Keratinocyte (primary cell): ENCODE data around the gene TMEM150A. TPM values are rescaled to one million over a fixed set of nuclear protein-coding genes. Genes with fewer than 3 reads are reported as not detected.

Source experiments
- DNase-seq: peaks from one replicate; pipeline ENCODE4 v3.0.0-alpha.2; 2011; ENCODE audit warnings: low read depth, missing footprints, low spot score
- FAIRE-seq: peaks from 2 replicates; lab custom pipeline; 2011; peaks lifted over from hg19 to GRCh38; lab: Jason Lieb, UNC
- H2AFZ ChIP-seq: 2 replicates; pipeline ENCODE4 v1.6.0; 2012; ENCODE audit warnings: low read length, control low read depth, inconsistent platforms; ENCODE audit not compliant: control insufficient read depth
- H3K27ac ChIP-seq: 2 replicates; pipeline ENCODE4 v1.5.1; 2011; ENCODE audit warnings: low read length; ENCODE audit not compliant: control insufficient read depth, insufficient read depth
- H3K27me3 ChIP-seq: 3 replicates; pipeline ENCODE4 v1.6.0; 2011; ENCODE audit warnings: low read length; ENCODE audit not compliant: control insufficient read depth, insufficient read depth; ENCODE audit errors: extremely low read depth
- H3K36me3 ChIP-seq, 2 experiments: 2 replicates in 1 of 2; 3 replicates in 1 of 2; pipeline ENCODE4 v1.5.1; 2011; ENCODE audit warnings: low read length in 2 of 2, mild to moderate bottlenecking in 1 of 2; ENCODE audit not compliant: control insufficient read depth in 2 of 2, insufficient read depth in 2 of 2; ENCODE audit errors: extremely low read depth in 1 of 2
- H3K4me1 ChIP-seq: 3 replicates; pipeline ENCODE4 v1.5.1; 2011; ENCODE audit warnings: low read length; ENCODE audit not compliant: control insufficient read depth, insufficient read depth; ENCODE audit errors: extremely low read depth
- H3K4me2 ChIP-seq: 3 replicates; pipeline ENCODE4 v1.6.0; 2011; ENCODE audit warnings: low read depth, low read length; ENCODE audit not compliant: control insufficient read depth, insufficient read depth; ENCODE audit errors: extremely low read depth
- H3K4me3 ChIP-seq, 3 experiments: fragments of 200-600 bp in 1 of 3; sonication (generic) in 1 of 3; 2 replicates in 2 of 3; 3 replicates in 1 of 3; pipeline ENCODE4 v1.5.1; 2011 to 2016; ENCODE audit warnings: low read length in 3 of 3, mild to moderate bottlenecking in 3 of 3, control low read depth in 2 of 3, inconsistent platforms in 1 of 3, low read depth in 1 of 3, mixed read lengths in 1 of 3, mixed run types in 1 of 3, moderate library complexity in 1 of 3; ENCODE audit not compliant: control insufficient read depth in 2 of 3, insufficient read depth in 2 of 3; ENCODE audit errors: extremely low read depth in 1 of 3
- H3K79me2 ChIP-seq: 2 replicates; pipeline ENCODE4 v1.6.0; 2012; ENCODE audit warnings: low read length; ENCODE audit not compliant: control insufficient read depth, insufficient read depth
- H3K9ac ChIP-seq: 3 replicates; pipeline ENCODE4 v1.6.0; 2011; ENCODE audit warnings: low read length; ENCODE audit not compliant: control insufficient read depth, insufficient read depth; ENCODE audit errors: extremely low read depth
- H3K9me1 ChIP-seq: 3 replicates; pipeline ENCODE4 v1.6.0; 2011; ENCODE audit warnings: low read length; ENCODE audit not compliant: control insufficient read depth, insufficient read depth; ENCODE audit errors: extremely low read depth
- H3K9me3 ChIP-seq: 2 replicates; pipeline ENCODE4 v1.5.1; 2012; ENCODE audit warnings: low read depth, low read length; ENCODE audit not compliant: control insufficient read depth
- H4K20me1 ChIP-seq: 3 replicates; pipeline ENCODE4 v1.6.0; 2011; ENCODE audit warnings: low read length; ENCODE audit not compliant: control insufficient read depth, insufficient read depth; ENCODE audit errors: extremely low read depth
- EZH2 ChIP-seq: IDR thresholded peaks from one replicate; pipeline ENCODE4 v1.6.1; 2012; ENCODE audit warnings: inconsistent platforms, mild to moderate bottlenecking, low read length, moderate library complexity
- dilution Hi-C: fragments of 300-500 bp; cut with MboI; formaldehyde crosslinking; loops from one replicate; pipeline ENCODE4 v1.7.0; 2020; ENCODE audit warnings: low sequenced_read_pairs; ENCODE audit not compliant: extremely low pct_ligation_motif_present
- polyA minus RNA-seq, 3 experiments: library from RNA; depleted of rRNA, polyadenylated mRNA; stranded (reverse); fragments of >200 nt; gene quantifications; 1 replicate in 1 of 3; 2 replicates in 1 of 3; 3 replicates in 1 of 3; pipeline ENCODE4 v1.2.3, GENCODE V29; 2011
- polyA plus RNA-seq, 5 experiments: library from polyadenylated mRNA; depleted of rRNA in 3 of 5; stranded (reverse) in 3 of 5; stranded (forward) in 1 of 5; unstranded in 1 of 5; fragments of >200 nt; gene quantifications; 1 replicate in 1 of 5; 2 replicates in 3 of 5; 3 replicates in 1 of 5; pipeline versions ENCODE4 v1.2.1 to v1.2.3, GENCODE V29; 2011 to 2012; ENCODE audit warnings: missing spikeins in 2 of 5, low read depth in 1 of 5, low replicate concordance in 1 of 5
- TF ChIP-seq, protein P1 (sequence below), 3 experiments: IDR thresholded peaks in 1 of 3; conservative IDR thresholded peaks in 1 of 3; optimal IDR thresholded peaks in 1 of 3; 2 replicates in 2 of 3; 3 replicates in 1 of 3; pipeline versions ENCODE3 to v1.5.1; 2011; ENCODE audit warnings: low read length in 3 of 3, mild to moderate bottlenecking in 3 of 3, moderate library complexity in 2 of 3, control low read depth in 1 of 3, inconsistent platforms in 1 of 3; ENCODE audit not compliant: insufficient read depth in 2 of 3; ENCODE audit errors: extremely low read depth in 1 of 3

The TMEM150A gene, protein sequence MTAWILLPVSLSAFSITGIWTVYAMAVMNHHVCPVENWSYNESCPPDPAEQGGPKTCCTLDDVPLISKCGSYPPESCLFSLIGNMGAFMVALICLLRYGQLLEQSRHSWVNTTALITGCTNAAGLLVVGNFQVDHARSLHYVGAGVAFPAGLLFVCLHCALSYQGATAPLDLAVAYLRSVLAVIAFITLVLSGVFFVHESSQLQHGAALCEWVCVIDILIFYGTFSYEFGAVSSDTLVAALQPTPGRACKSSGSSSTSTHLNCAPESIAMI
- polyA plus RNA-seq (7.7 to 13.3 TPM (median 11.8 TPM) in 3 replicates), polyA minus RNA-seq (9.6 to 30.7 TPM (median 13.3 TPM) in 3 replicates)
- 3.1 TPM for polyA plus RNA-seq (2011; ENCODE audit: low read depth)
- 11.1 and 14.1 TPM in 2 replicates for polyA plus RNA-seq (2011; cell fraction: cytosol; rRNA removed)
- 19.1 and 25.4 TPM in 2 replicates for polyA plus RNA-seq (2011; cell fraction: nucleus; rRNA removed)
- 11.8 and 13.9 TPM in 2 replicates for polyA plus RNA-seq (2012; ENCODE audit: low replicate concordance)
- polyA minus RNA-seq (2011; cell fraction: cytosol; rRNA and poly(A)+ RNA removed), result 13.0 TPM
- polyA minus RNA-seq (2011; cell fraction: nucleus; rRNA and poly(A)+ RNA removed), result 3.0 and 5.2 TPM in 2 replicates

DNA sequence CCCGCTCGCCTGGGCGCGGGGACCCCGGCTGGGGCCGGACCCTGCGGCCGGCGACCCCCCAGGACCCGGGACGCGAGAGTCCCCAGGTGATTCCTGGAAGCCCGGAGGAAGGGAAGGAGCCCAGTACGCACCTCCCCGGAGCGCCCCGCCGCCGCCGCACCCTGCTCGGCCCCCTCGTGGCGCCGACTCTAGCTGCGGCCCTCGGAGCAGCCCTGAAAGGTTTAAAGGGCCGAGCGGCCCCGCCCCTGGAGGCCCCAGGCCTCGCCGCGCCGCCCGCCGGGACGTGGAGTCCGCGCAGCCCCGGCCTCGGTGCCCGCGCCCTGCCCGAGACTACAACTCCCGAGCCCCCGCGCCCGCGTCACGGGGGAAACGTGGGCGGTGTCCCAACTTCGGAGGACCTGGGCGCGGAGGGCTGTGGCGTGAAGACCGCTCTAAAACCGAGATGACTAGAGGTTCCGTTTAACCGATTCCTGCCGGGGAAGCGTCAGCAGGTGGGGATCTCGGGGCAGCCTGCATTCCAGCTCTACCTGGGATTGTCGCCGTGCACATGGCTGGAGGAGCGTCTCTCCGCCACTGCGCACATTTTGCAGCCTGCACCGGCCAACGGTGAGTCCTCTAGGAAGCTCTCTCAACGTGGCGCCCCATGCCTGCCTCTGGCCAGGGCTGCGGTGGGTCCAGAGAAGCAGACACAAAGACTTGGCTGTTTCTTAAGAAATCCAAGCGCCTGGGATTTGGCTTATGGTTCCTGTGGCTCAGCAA is at the start of gene TMEM150A:
Gene TMEM150A (minus strand): TSS at position 223 of the 759 bp plus-strand sequence. CDS start 750 bp downstream, outside the sequence.
- peak within 1 kb of the TSS; percentile 75 to 81 (median 81) for H3K4me3 ChIP-seq
- H3K27ac ChIP-seq, result peak within 1 kb of the TSS; percentile 45
- dilution Hi-C loops, result no loop called here
- no peak for DNase-seq
- H3K9ac ChIP-seq, result peak within 1 kb of the TSS; percentile 75
- peaks cover 2% of the 10 kb centered on the region for H3K79me2 ChIP-seq
- H3K4me2 ChIP-seq, result peak within 1 kb of the TSS; percentile 94
- no peaks in the 10 kb centered on the region for H3K27me3 ChIP-seq
- H2AFZ ChIP-seq, result peak within 1 kb of the TSS; percentile 83
- H3K4me1 ChIP-seq, result peaks cover 21% of the 10 kb centered on the region
- peaks cover 2% of the 10 kb centered on the region for H3K9me1 ChIP-seq
- no peak for FAIRE-seq
- no peaks in the 10 kb centered on the region for H3K9me3 ChIP-seq
- no peaks in the 10 kb centered on the region for H4K20me1 ChIP-seq
- H3K36me3 ChIP-seq, result peaks cover under 1 to 16% of the 10 kb centered on the region in 2 experiments
- TF ChIP-seq EZH2, result no peak
- TF ChIP-seq, protein P1, sequence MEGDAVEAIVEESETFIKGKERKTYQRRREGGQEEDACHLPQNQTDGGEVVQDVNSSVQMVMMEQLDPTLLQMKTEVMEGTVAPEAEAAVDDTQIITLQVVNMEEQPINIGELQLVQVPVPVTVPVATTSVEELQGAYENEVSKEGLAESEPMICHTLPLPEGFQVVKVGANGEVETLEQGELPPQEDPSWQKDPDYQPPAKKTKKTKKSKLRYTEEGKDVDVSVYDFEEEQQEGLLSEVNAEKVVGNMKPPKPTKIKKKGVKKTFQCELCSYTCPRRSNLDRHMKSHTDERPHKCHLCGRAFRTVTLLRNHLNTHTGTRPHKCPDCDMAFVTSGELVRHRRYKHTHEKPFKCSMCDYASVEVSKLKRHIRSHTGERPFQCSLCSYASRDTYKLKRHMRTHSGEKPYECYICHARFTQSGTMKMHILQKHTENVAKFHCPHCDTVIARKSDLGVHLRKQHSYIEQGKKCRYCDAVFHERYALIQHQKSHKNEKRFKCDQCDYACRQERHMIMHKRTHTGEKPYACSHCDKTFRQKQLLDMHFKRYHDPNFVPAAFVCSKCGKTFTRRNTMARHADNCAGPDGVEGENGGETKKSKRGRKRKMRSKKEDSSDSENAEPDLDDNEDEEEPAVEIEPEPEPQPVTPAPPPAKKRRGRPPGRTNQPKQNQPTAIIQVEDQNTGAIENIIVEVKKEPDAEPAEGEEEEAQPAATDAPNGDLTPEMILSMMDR (optimal IDR thresholded peaks at IDR 0.05 in 1 of 3, IDR thresholded peaks at IDR 0.05 in 1 of 3, conservative IDR thresholded peaks at IDR 0.05 in 1 of 3; ENCODE audit: extremely low read depth in 1 of 3, insufficient read depth in 2 of 3, low read length in 3 of 3), result peak in 1 of 3 experiments; percentile 2

DNA sequence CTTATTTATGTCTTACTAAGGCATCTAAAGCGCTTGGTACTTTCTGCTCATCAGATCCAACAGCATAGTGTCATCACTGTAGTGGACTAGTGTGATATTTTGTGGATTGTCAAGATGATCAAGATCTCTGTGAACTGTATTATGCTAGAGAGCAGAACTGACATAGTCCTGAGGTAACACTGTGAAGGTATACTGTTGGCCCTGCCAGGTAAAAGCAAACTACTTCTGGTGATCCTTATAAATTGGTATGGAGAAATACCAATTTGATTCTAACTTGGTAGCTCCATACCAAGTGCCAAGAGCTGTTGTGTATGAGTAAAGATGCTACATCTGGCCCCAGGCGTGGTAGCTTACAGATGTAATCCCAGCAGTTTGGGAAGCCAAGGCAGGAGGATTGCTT is 49.6 kb upstream of the TMEM150A start:
- Histone ChIP-seq H3K9me1 (no peaks in the 10 kb centered on the region), H3K36me3 (peaks cover 19 to 35% of the 10 kb centered on the region in 2 experiments), H3K4me2 (no peak overlapping the region), H3K4me3 (no peak overlapping the region), H3K79me2 (no peaks in the 10 kb centered on the region), H3K27me3 (no peaks in the 10 kb centered on the region), H3K4me1 (no peaks in the 10 kb centered on the region), H4K20me1 (no peaks in the 10 kb centered on the region), H3K9ac (no peak overlapping the region), H3K27ac (no peak overlapping the region), H2AFZ (no peak overlapping the region), H3K9me3 (no peaks in the 10 kb centered on the region)
- dilution Hi-C loops, result no loop called here
- DNase-seq (no peak), FAIRE-seq (no peak)
- TF ChIP-seq, protein P1 (optimal IDR thresholded peaks at IDR 0.05 in 1 of 3, IDR thresholded peaks at IDR 0.05 in 1 of 3, conservative IDR thresholded peaks at IDR 0.05 in 1 of 3; ENCODE audit: extremely low read depth in 1 of 3, insufficient read depth in 2 of 3, low read length in 3 of 3), result no peak
- no peak for TF ChIP-seq EZH2
